ENCODE measurements around the gene MPV17L2.

Gene MPV17L2

GRCh38 chr19:18245297-18245696 is 52.3 kb downstream of the MPV17L2 start:
- DNase-seq (ENCODE audit: low spot score) = no peak

Measured in kidney tubule cell (primary cell).